HUES64 (cell line): Measurements from ENCODE around the gene FASTK.
"Not testable (repeated sequence)": the region's sequence is repeated elsewhere in the genome, so short reads cannot be mapped to it uniquely, and the experiment has no call there.

ENCODE experiments used
- H3K27ac ChIP-seq: 2 replicates; pipeline ENCODE4 v1.7.0; 2013; ENCODE audit warnings: low read depth, low read length, inconsistent platforms
- H3K27me3 ChIP-seq: 2 replicates; pipeline ENCODE4 v1.6.1; 2013; ENCODE audit warnings: mild to moderate bottlenecking, low read length; ENCODE audit not compliant: insufficient read depth
- H3K36me3 ChIP-seq: 2 replicates; pipeline ENCODE4 v1.6.1; 2013; ENCODE audit warnings: mild to moderate bottlenecking, low read length; ENCODE audit not compliant: insufficient read depth
- H3K4me1 ChIP-seq: 2 replicates; pipeline ENCODE4 v1.6.1; 2013; ENCODE audit warnings: mild to moderate bottlenecking, low read length, moderate library complexity; ENCODE audit not compliant: insufficient read depth
- H3K4me3 ChIP-seq: 2 replicates; pipeline ENCODE4 v1.5.1; 2013; ENCODE audit warnings: mild to moderate bottlenecking, low read length, moderate library complexity
- H3K9ac ChIP-seq: 2 replicates; pipeline ENCODE4 v1.6.1; 2013; ENCODE audit warnings: mild to moderate bottlenecking, low read depth, low read length
- H3K9me3 ChIP-seq: 2 replicates; pipeline ENCODE4 v1.6.1; 2013; ENCODE audit warnings: low read depth, low read length; ENCODE audit not compliant: insufficient read depth
- WGBS: fragments of 150-250, 120-280 bp; methylation state at CpG from one replicate; pipeline ENCODE4 v1.1.7; 2013; ENCODE audit warnings: missing lambda C conversion rate; 5-methylcytosine and 5-hydroxymethylcytosine counted together

The FASTK gene

DNA sequence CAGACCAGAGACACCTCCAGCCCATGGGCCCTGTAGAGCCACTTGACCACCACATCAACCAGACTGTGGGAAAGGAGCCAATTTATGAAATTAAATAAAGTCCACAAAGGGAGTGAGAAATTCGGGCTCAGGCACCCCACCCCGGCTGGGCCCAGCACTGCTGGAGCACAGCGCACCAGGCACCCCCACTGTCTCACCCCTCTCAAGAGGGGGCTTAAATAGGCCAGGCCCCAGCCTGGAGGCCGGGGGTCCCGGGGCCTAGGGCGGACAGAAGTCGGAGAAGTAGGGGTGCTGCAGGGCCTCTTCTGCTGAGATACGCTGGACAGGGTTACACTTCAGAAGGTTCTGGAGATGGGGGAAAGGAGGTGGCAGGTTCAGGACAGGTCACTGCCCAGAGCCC is 26.9 kb downstream of the FASTK start:
- peaks cover 54% of the 10 kb centered on the region for H3K27me3 ChIP-seq
- H3K9ac ChIP-seq, result no peak overlapping the region
- H3K4me1 ChIP-seq, result peaks cover 10% of the 10 kb centered on the region
- H3K36me3 ChIP-seq, result no peaks in the 10 kb centered on the region
- H3K9me3 ChIP-seq, result no peaks in the 10 kb centered on the region
- 94% methylated on average over 8 of the region's 8 CpGs for WGBS
- H3K4me3 ChIP-seq, result no peak overlapping the region
- no peak overlapping the region for H3K27ac ChIP-seq

DNA sequence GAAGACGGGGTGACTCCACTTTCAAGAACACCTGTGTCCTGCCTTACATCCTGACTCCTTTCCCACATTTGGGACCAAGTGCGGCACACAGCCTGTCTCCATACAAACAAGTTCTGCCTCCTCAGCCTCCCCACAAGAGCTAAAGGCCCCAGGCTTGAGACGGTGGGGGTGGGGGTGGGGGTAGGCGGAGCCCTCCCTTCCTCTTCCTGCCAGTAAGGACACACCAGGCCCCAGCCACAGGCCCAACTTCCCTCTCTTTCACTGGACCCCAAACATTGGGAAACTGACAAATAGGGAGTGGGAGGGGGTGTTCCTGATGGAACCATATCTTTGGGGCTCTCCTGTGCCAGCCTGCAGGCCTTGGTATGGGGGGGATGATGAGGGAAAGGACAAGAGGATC is 27.5 kb downstream of the FASTK start:
- peaks cover 4% of the 10 kb centered on the region; the same call in 1 of the 2 replicates for H3K4me1 ChIP-seq
- no peak overlapping the region for H3K27ac ChIP-seq
- no peak overlapping the region for H3K4me3 ChIP-seq
- H3K36me3 ChIP-seq, result no peaks in the 10 kb centered on the region
- H3K9me3 ChIP-seq, result no peaks in the 10 kb centered on the region
- H3K9ac ChIP-seq, result no peak overlapping the region
- WGBS, result 91% methylated on average over 2 of the region's 4 CpGs
- H3K27me3 ChIP-seq, result peaks cover 56% of the 10 kb centered on the region

- 3% methylated on average over 50 of the region's 50 CpGs for WGBS
- Histone ChIP-seq H3K27ac (no peak overlapping the region), H3K27me3 (peaks cover 43% of the 10 kb centered on the region), H3K9ac (no peak overlapping the region), H3K4me1 (no peaks in the 10 kb centered on the region), H3K4me3 (peak overlapping the region; percentile 27), H3K9me3 (no peaks in the 10 kb centered on the region), H3K36me3 (no peaks in the 10 kb centered on the region)
These were observed 29.5 kb downstream of the FASTK start for GRCh38 chr7:151051108-151051507.

DNA sequence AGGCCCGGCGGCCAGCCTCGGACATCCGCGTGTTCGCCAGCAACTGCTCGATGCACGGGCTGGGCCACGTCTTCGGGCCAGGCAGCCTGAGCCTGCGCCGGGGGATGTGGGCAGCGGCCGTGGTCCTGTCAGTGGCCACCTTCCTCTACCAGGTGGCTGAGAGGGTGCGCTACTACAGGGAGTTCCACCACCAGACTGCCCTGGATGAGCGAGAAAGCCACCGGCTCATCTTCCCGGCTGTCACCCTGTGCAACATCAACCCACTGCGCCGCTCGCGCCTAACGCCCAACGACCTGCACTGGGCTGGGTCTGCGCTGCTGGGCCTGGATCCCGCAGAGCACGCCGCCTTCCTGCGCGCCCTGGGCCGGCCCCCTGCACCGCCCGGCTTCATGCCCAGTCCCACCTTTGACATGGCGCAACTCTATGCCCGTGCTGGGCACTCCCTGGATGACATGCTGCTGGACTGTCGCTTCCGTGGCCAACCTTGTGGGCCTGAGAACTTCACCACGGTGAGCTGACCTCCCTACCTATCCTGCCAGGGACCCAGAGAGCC is 31.6 kb downstream of the FASTK start:
- Histone ChIP-seq H3K27ac (no peak overlapping the region), H3K36me3 (no peaks in the 10 kb centered on the region), H3K4me3 (no peak overlapping the region), H3K9ac (no peak overlapping the region), H3K27me3 (peaks cover 37% of the 10 kb centered on the region), H3K9me3 (no peaks in the 10 kb centered on the region), H3K4me1 (no peaks in the 10 kb centered on the region)
- 93% methylated on average over 38 of the region's 38 CpGs for WGBS

- Histone ChIP-seq H3K4me1 (no peaks in the 10 kb centered on the region), H3K9me3 (no peaks in the 10 kb centered on the region), H3K36me3 (no peaks in the 10 kb centered on the region), H3K27me3 (peaks cover 37% of the 10 kb centered on the region), H3K9ac (no peak within 1 kb of the TSS; the same call in 1 of the 2 replicates), H3K27ac (no peak within 1 kb of the TSS), H3K4me3 (no peak within 1 kb of the TSS)
- WGBS, result 86% methylated on average over 22 of the region's 22 CpGs
These were observed 32.4 kb downstream of the FASTK start, which contains the start of gene ASIC3 for GRCh38 chr7:151047976-151048815. Gene ASIC3 (plus strand): TSS chr7:151048531. CDS start chr7:151048886, 355 bp downstream.

DNA sequence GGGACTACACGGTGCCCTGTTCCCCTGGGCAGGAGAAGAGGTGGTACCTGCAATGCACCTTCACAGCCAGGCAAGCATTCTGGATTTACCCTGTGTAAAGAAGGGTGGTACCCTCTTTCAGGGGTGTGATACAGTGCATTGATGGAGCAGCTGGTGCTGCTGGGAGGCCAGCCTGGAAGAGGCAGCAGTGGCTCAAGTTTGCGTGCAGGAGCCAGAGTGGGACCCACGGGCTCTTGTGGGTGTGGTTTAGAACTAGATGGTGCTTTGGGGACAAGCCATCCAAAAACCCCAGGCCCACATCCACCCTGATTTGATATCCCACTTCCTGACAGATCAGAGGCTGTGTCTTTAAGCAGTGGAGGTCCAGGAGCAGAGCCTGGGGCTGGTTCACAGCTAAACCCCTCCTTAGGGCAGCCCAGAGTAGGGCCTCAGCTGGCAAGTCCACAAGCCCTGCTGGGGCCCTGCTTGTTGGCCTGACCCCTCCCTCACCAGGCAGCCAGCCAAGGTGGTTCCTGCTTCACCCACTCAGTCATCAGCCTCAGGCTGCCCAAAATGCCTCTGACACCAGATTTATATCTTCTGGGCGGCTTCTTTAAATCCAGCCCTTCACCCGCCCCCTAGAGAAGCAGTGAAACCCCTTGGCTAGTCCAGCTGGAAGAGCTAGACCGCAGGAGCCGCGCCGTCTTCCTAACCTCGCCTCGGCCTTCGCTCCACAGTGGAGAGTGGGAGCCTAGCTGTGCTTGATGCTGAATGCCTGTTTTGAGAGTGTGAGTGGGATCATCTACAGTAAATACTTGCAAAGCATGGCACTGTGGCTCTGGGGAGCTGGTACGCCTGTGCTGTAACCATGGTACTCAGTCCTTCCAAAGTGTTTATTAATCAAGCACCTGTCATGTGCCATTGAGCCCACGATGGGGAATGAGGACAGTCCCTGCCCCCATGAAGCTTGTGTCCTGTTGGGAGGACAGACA is 33.7 kb downstream of the FASTK start:
- no peak overlapping the region for H3K27ac ChIP-seq
- H3K27me3 ChIP-seq, result peaks cover 33% of the 10 kb centered on the region
- H3K4me1 ChIP-seq, result no peaks in the 10 kb centered on the region
- no peak overlapping the region for H3K4me3 ChIP-seq
- no peaks in the 10 kb centered on the region for H3K9me3 ChIP-seq
- WGBS, result 91% methylated on average over 14 of the region's 14 CpGs
- H3K36me3 ChIP-seq, result no peaks in the 10 kb centered on the region
- no peak overlapping the region for H3K9ac ChIP-seq

GRCh38 chr7:151045967-151046366 is 34.6 kb downstream of the FASTK start:
- Histone ChIP-seq H3K27me3 (peaks cover 26% of the 10 kb centered on the region), H3K4me1 (no peaks in the 10 kb centered on the region), H3K36me3 (no peaks in the 10 kb centered on the region), H3K4me3 (no peak overlapping the region), H3K9ac (no peak overlapping the region), H3K27ac (no peak overlapping the region), H3K9me3 (no peaks in the 10 kb centered on the region)
- 91% methylated on average over 9 of the region's 9 CpGs for WGBS

- no peaks in the 10 kb centered on the region for H3K36me3 ChIP-seq
- 88% methylated on average over 11 of the region's 11 CpGs for WGBS
- no peaks in the 10 kb centered on the region for H3K4me1 ChIP-seq
- H3K9ac ChIP-seq, result no peak overlapping the region
- no peak overlapping the region for H3K4me3 ChIP-seq
- no peaks in the 10 kb centered on the region for H3K9me3 ChIP-seq
- H3K27ac ChIP-seq, result no peak overlapping the region
- peaks cover 19% of the 10 kb centered on the region for H3K27me3 ChIP-seq
These were observed 35.3 kb downstream of the FASTK start for GRCh38 chr7:151045262-151045661.

DNA sequence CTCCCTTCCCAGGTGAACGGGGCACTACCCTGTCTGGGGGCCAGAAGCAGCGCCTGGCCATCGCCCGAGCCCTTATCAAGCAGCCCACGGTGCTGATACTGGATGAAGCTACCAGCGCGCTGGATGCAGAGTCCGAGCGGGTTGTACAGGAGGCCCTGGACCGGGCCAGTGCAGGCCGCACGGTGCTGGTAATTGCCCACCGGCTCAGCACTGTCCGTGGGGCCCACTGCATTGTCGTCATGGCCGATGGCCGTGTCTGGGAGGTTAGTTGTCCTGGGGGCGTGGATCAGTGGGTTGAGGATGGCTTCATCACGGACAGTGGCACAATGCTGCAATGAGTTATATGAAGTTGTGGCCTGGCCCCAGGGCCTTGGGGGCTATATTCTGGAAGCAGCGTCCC is 36.6 kb downstream of the FASTK start:
- Histone ChIP-seq H3K36me3 (no peaks in the 10 kb centered on the region), H3K4me1 (peaks cover 4% of the 10 kb centered on the region; the same call in 1 of the 2 replicates), H3K9me3 (no peaks in the 10 kb centered on the region), H3K4me3 (no peak overlapping the region), H3K9ac (no peak overlapping the region), H3K27me3 (peaks cover 6% of the 10 kb centered on the region), H3K27ac (no peak overlapping the region)
- WGBS, result 95% methylated on average over 20 of the region's 20 CpGs

GRCh38 chr7:151043449-151043848 is 37.2 kb downstream of the FASTK start:
- WGBS, result 89% methylated on average over 10 of the region's 10 CpGs

More at GRCh38 chr7:151043449-151043848, 37.2 kb downstream of the FASTK start:
- H3K9ac ChIP-seq, H3K27ac ChIP-seq, H3K4me3 ChIP-seq, H3K4me1 ChIP-seq, H3K27me3 ChIP-seq, H3K9me3 ChIP-seq, H3K36me3 ChIP-seq: not testable (repeated sequence)
